Trophoblast cell (in vitro differentiated cells and primary cell): ENCODE measurements around the gene SNRNP70.

Experiments used
- DNase-seq, 2 donors: peaks; one replicate each; pipeline ENCODE4 v3.0.0-alpha.2; 2016
- H2AFZ ChIP-seq: 2 replicates; pipeline ENCODE4 v1.6.1; 2013; ENCODE audit warnings: low read length, moderate library complexity, mild to moderate bottlenecking; ENCODE audit not compliant: insufficient read depth, poor library complexity
- H2AK5ac ChIP-seq: 2 replicates; pipeline ENCODE4 v1.6.1; 2013; ENCODE audit warnings: mild to moderate bottlenecking, low read length
- H2BK120ac ChIP-seq: 2 replicates; pipeline ENCODE4 v1.6.1; 2013; ENCODE audit warnings: low read length, mild to moderate bottlenecking, moderate library complexity; ENCODE audit not compliant: insufficient read depth, poor library complexity
- H2BK12ac ChIP-seq: 2 replicates; pipeline ENCODE4 v1.6.1; 2013; ENCODE audit warnings: mild to moderate bottlenecking, low read length, moderate library complexity
- H2BK5ac ChIP-seq: 2 replicates; pipeline ENCODE4 v1.6.1; 2013; ENCODE audit warnings: low read length, low read depth, moderate library complexity, mild to moderate bottlenecking; ENCODE audit not compliant: poor library complexity
- H3K14ac ChIP-seq: 2 replicates; pipeline ENCODE4 v1.6.1; 2013; ENCODE audit warnings: mild to moderate bottlenecking, low read length
- H3K18ac ChIP-seq: 2 replicates; pipeline ENCODE4 v1.6.1; 2013; ENCODE audit warnings: mild to moderate bottlenecking, low read length
- H3K23ac ChIP-seq: 2 replicates; pipeline ENCODE4 v1.6.1; 2013; ENCODE audit warnings: low read length
- H3K27ac ChIP-seq: 2 replicates; pipeline ENCODE4 v1.5.1; 2013; ENCODE audit warnings: low read depth, mild to moderate bottlenecking, inconsistent platforms, low read length, moderate library complexity
- H3K27me3 ChIP-seq: 2 replicates; pipeline ENCODE4 v1.6.1; 2013; ENCODE audit warnings: inconsistent platforms, mild to moderate bottlenecking, low read length, moderate library complexity; ENCODE audit not compliant: insufficient read depth
- H3K36me3 ChIP-seq, 2 experiments: 1 replicate in 1 of 2; 2 replicates in 1 of 2; pipeline ENCODE4 v1.6.1; 2013; ENCODE audit warnings: low read length in 2 of 2, mild to moderate bottlenecking in 2 of 2, moderate library complexity in 1 of 2; ENCODE audit not compliant: insufficient read depth in 2 of 2, control insufficient read depth in 1 of 2
- H3K4ac ChIP-seq: 2 replicates; pipeline ENCODE4 v1.6.1; 2013; ENCODE audit warnings: low read depth, mild to moderate bottlenecking, low read length, moderate library complexity
- H3K4me1 ChIP-seq, 2 experiments: 1 replicate in 1 of 2; 2 replicates in 1 of 2; pipeline ENCODE4 v1.6.1; 2013; ENCODE audit warnings: low read length in 2 of 2, mild to moderate bottlenecking in 2 of 2, moderate library complexity in 1 of 2; ENCODE audit not compliant: insufficient read depth in 2 of 2, control insufficient read depth in 1 of 2
- H3K4me2 ChIP-seq: 2 replicates; pipeline ENCODE4 v1.6.1; 2013; ENCODE audit warnings: inconsistent platforms, mild to moderate bottlenecking, low read length, moderate library complexity
- H3K4me3 ChIP-seq: 2 replicates; pipeline ENCODE4 v1.5.1; 2013; ENCODE audit warnings: mild to moderate bottlenecking, low read depth, low read length, inconsistent platforms
- H3K79me1 ChIP-seq: one replicate; pipeline ENCODE4 v1.6.1; 2013; ENCODE audit warnings: low read length
- H3K79me2 ChIP-seq: 2 replicates; pipeline ENCODE4 v1.6.1; 2013; ENCODE audit warnings: low read length, mild to moderate bottlenecking; ENCODE audit not compliant: control insufficient read depth, insufficient read depth, poor library complexity
- H3K9ac ChIP-seq: 2 replicates; pipeline ENCODE4 v1.6.1; 2013; ENCODE audit warnings: mild to moderate bottlenecking, low read length
- H3K9me3 ChIP-seq: 2 replicates; pipeline ENCODE4 v1.6.1; 2013; ENCODE audit warnings: low read depth, mild to moderate bottlenecking, control low read depth, inconsistent platforms, low read length; ENCODE audit not compliant: insufficient read depth
- H4K12ac ChIP-seq: 2 replicates; pipeline ENCODE4 v1.6.1; 2013; ENCODE audit warnings: low read depth, mild to moderate bottlenecking, low read length, moderate library complexity
- H4K8ac ChIP-seq: 2 replicates; pipeline ENCODE4 v1.6.1; 2013; ENCODE audit warnings: low read depth, mild to moderate bottlenecking, low read length, moderate library complexity
- H4K91ac ChIP-seq: one replicate; pipeline ENCODE4 v1.6.1; 2013; ENCODE audit warnings: low read depth, mild to moderate bottlenecking, low read length, moderate library complexity
- WGBS: extraction: QIAGEN DNeasy Blood & Tissue Kit; methylation state at CpG from one replicate; pipeline ENCODE4 v1.1.7; 2013; ENCODE audit warnings: missing lambda C conversion rate; ENCODE audit not compliant: insufficient read length, insufficient coverage; ENCODE audit errors: extremely low coverage; 5-methylcytosine and 5-hydroxymethylcytosine counted together

Gene SNRNP70

DNA sequence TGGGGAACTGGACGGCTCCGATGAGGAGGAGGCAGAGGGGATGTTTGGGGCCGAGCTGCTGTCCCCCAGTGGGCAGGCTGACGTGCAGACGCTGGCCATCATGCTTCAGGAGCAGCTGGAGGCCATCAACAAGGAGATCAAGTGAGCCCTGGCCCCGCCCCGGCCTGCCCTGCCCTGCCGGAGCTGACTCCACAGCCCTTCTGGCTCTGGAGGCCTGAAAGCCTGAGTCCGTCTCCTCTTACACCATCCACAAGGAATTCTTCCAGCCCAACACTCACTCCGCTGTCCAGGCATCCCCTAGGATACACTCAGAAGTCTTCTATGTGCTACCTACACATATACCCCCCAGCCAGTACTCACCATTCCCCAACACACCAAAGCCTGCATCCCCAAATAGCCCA is 51.5 kb downstream of the SNRNP70 start:
- Histone ChIP-seq H3K36me3 (no peaks in the 10 kb centered on the region), H2AFZ (no peak overlapping the region), H3K9ac (no peak overlapping the region), H3K18ac (no peak overlapping the region), H3K27me3 (no peaks in the 10 kb centered on the region), H3K23ac (no peak overlapping the region), H3K4me1 (no peaks in the 10 kb centered on the region), H2BK5ac (no peak overlapping the region), H4K8ac (no peak overlapping the region), H4K91ac (no peak overlapping the region), H2BK120ac (no peak overlapping the region), H2BK12ac (no peak overlapping the region), H3K79me1 (no peaks in the 10 kb centered on the region), H3K4me3 (no peak overlapping the region), H4K12ac (no peak overlapping the region), H2AK5ac (no peak overlapping the region), H3K79me2 (no peaks in the 10 kb centered on the region), H3K9me3 (peaks cover 12% of the 10 kb centered on the region), H3K27ac (no peak overlapping the region), H3K14ac (no peak overlapping the region), H3K4me2 (no peak overlapping the region), H3K4ac (no peak overlapping the region)
- no CpG with 5 or more reads among the region's 10 CpGs for WGBS
- DNase-seq: peak; percentile 73 to 79

- Histone ChIP-seq H3K36me3 (no peaks in the 10 kb centered on the region), H2BK12ac (no peak overlapping the region), H4K91ac (no peak overlapping the region), H3K27ac (no peak overlapping the region), H2AK5ac (no peak overlapping the region), H3K23ac (no peak overlapping the region), H4K8ac (no peak overlapping the region), H2AFZ (no peak overlapping the region), H3K4ac (no peak overlapping the region), H3K79me1 (no peaks in the 10 kb centered on the region), H3K4me3 (no peak overlapping the region), H3K4me1 (peaks cover 0 to 6% of the 10 kb centered on the region in 2 experiments), H3K14ac (no peak overlapping the region), H4K12ac (no peak overlapping the region), H2BK5ac (no peak overlapping the region), H3K79me2 (no peaks in the 10 kb centered on the region), H3K4me2 (no peak overlapping the region), H3K9me3 (peaks cover 3% of the 10 kb centered on the region), H3K9ac (peak overlapping the region; percentile 50), H2BK120ac (no peak overlapping the region), H3K27me3 (no peaks in the 10 kb centered on the region), H3K18ac (no peak overlapping the region)
- no CpG with 5 or more reads among the region's 7 CpGs for WGBS
- no peak for DNase-seq
Observed at GRCh38 chr19:49140951-49141350, 55.7 kb downstream of the SNRNP70 start.

DNA sequence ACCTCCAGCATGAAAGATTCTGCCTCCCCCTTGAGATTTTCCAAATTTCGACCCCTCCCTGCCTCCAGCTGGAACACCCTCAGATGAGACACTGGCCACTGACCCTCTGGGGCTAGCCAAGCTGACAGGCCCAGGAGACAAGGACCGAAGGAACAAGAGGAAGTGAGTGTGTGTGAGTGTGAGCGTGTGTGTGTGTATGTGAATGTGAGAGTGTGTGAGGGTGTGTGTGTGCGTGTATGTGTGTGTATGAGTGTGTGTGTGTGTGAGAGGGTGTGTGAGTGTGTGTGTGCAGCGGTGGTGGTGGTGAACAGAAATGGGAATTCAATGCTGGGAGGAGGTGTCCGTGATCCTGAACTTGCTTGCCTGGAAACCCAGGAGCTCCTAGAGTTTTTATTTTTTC is 56.1 kb downstream of the SNRNP70 start:
- Histone ChIP-seq H3K4me3 (no peak overlapping the region), H4K12ac (no peak overlapping the region), H3K23ac (no peak overlapping the region), H4K91ac (no peak overlapping the region), H3K9me3 (peaks cover 2% of the 10 kb centered on the region), H2AFZ (no peak overlapping the region), H2BK5ac (no peak overlapping the region), H3K18ac (no peak overlapping the region), H3K9ac (peak overlapping the region; percentile 50), H3K14ac (no peak overlapping the region), H2BK120ac (no peak overlapping the region), H3K27ac (no peak overlapping the region), H3K4me2 (no peak overlapping the region), H3K79me2 (no peaks in the 10 kb centered on the region), H2AK5ac (no peak overlapping the region), H3K4me1 (peaks cover 0 to 10% of the 10 kb centered on the region in 2 experiments), H3K27me3 (no peaks in the 10 kb centered on the region), H3K79me1 (no peaks in the 10 kb centered on the region), H3K36me3 (no peaks in the 10 kb centered on the region), H4K8ac (no peak overlapping the region), H3K4ac (no peak overlapping the region), H2BK12ac (no peak overlapping the region)
- WGBS: 100% methylated on average over 2 of the region's 6 CpGs
- DNase-seq: no peak

GRCh38 chr19:49142866-49143335 is 57.6 kb downstream of the SNRNP70 start:
- Histone ChIP-seq H3K79me1 (no peaks in the 10 kb centered on the region), H2BK5ac (no peak overlapping the region), H3K4me2 (peak overlapping the region; percentile 92), H3K27ac (no peak overlapping the region), H3K27me3 (no peaks in the 10 kb centered on the region), H3K9ac (no peak overlapping the region), H4K91ac (no peak overlapping the region), H3K4me1 (peaks cover 0 to 10% of the 10 kb centered on the region in 2 experiments), H3K18ac (no peak overlapping the region), H3K9me3 (peaks cover 2% of the 10 kb centered on the region), H3K23ac (no peak overlapping the region), H2BK12ac (no peak overlapping the region), H4K12ac (peak overlapping the region; percentile 79), H3K4me3 (peak overlapping the region; percentile 71), H3K4ac (no peak overlapping the region), H2BK120ac (no peak overlapping the region), H3K14ac (no peak overlapping the region), H2AFZ (peak overlapping the region; percentile 67), H3K36me3 (no peaks in the 10 kb centered on the region), H3K79me2 (no peaks in the 10 kb centered on the region), H4K8ac (peak overlapping the region; percentile 52), H2AK5ac (no peak overlapping the region)
- no CpG with 5 or more reads among the region's 21 CpGs for WGBS
- DNase-seq: peak; percentile 70 to 82
